ENCODE measurements around the gene TSC22D2.

TSC22D2 gene

GRCh38 chr3:150372320-150372719 lies 35.8 kb upstream of the TSC22D2 start:
- H3K4me3 ChIP-seq (ENCODE audit: low read depth, low read length): no peak overlapping the region
- H3K4me1 ChIP-seq (ENCODE audit: control insufficient read depth, insufficient read depth, low read length): peaks cover 32% of the 10 kb centered on the region
- no peak overlapping the region for H3K27ac ChIP-seq (ENCODE audit: low read depth, low read length)
- H3K9me3 ChIP-seq (ENCODE audit: control insufficient read depth, insufficient read depth, low read depth, low read length): no peaks in the 10 kb centered on the region
- H3K27me3 ChIP-seq (ENCODE audit: control insufficient read depth, insufficient read depth, low read length): no peaks in the 10 kb centered on the region
- no peak overlapping the region for H3K9ac ChIP-seq (ENCODE audit: low read length)
- no peaks in the 10 kb centered on the region for H3K36me3 ChIP-seq (ENCODE audit: control insufficient read depth, insufficient read depth, low read length)

- Histone ChIP-seq H3K9ac (ENCODE audit: low read length) (no peak overlapping the region), H3K27ac (ENCODE audit: low read depth, low read length) (no peak overlapping the region), H3K27me3 (ENCODE audit: control insufficient read depth, insufficient read depth, low read length) (no peaks in the 10 kb centered on the region), H3K9me3 (ENCODE audit: control insufficient read depth, insufficient read depth, low read depth, low read length) (no peaks in the 10 kb centered on the region), H3K4me3 (ENCODE audit: low read depth, low read length) (no peak overlapping the region), H3K4me1 (ENCODE audit: control insufficient read depth, insufficient read depth, low read length) (peaks cover 32% of the 10 kb centered on the region), H3K36me3 (ENCODE audit: control insufficient read depth, insufficient read depth, low read length) (no peaks in the 10 kb centered on the region)
Measured at GRCh38 chr3:150372722-150373121, 35.4 kb upstream of the TSC22D2 start.

GRCh38 chr3:150373234-150373875 lies 34.7 kb upstream of the TSC22D2 start:
- H3K36me3 ChIP-seq (ENCODE audit: control insufficient read depth, insufficient read depth, low read length): no peaks in the 10 kb centered on the region
- peaks cover 32% of the 10 kb centered on the region for H3K4me1 ChIP-seq (ENCODE audit: control insufficient read depth, insufficient read depth, low read length)
- no peaks in the 10 kb centered on the region for H3K27me3 ChIP-seq (ENCODE audit: control insufficient read depth, insufficient read depth, low read length)
- H3K27ac ChIP-seq (ENCODE audit: low read depth, low read length): no peak overlapping the region
- no peak overlapping the region for H3K4me3 ChIP-seq (ENCODE audit: low read depth, low read length)
- no peaks in the 10 kb centered on the region for H3K9me3 ChIP-seq (ENCODE audit: control insufficient read depth, insufficient read depth, low read depth, low read length)
- H3K9ac ChIP-seq (ENCODE audit: low read length): no peak overlapping the region

GRCh38 chr3:150374975-150375374 lies 33.1 kb upstream of the TSC22D2 start:
- H3K36me3 ChIP-seq (ENCODE audit: control insufficient read depth, insufficient read depth, low read length): no peaks in the 10 kb centered on the region
- no peaks in the 10 kb centered on the region for H3K9me3 ChIP-seq (ENCODE audit: control insufficient read depth, insufficient read depth, low read depth, low read length)
- no peak overlapping the region for H3K9ac ChIP-seq (ENCODE audit: low read length)
- H3K27me3 ChIP-seq (ENCODE audit: control insufficient read depth, insufficient read depth, low read length): no peaks in the 10 kb centered on the region
- no peak overlapping the region for H3K27ac ChIP-seq (ENCODE audit: low read depth, low read length)
- H3K4me1 ChIP-seq (ENCODE audit: control insufficient read depth, insufficient read depth, low read length): peaks cover 27% of the 10 kb centered on the region
- no peak overlapping the region for H3K4me3 ChIP-seq (ENCODE audit: low read depth, low read length)

GRCh38 chr3:150376001-150376848 lies 31.9 kb upstream of the TSC22D2 start:
- H3K4me1 ChIP-seq (ENCODE audit: control insufficient read depth, insufficient read depth, low read length): peaks cover 16% of the 10 kb centered on the region
- no peaks in the 10 kb centered on the region for H3K9me3 ChIP-seq (ENCODE audit: control insufficient read depth, insufficient read depth, low read depth, low read length)
- H3K36me3 ChIP-seq (ENCODE audit: control insufficient read depth, insufficient read depth, low read length): no peaks in the 10 kb centered on the region
- H3K27ac ChIP-seq (ENCODE audit: low read depth, low read length): no peak overlapping the region
- H3K4me3 ChIP-seq (ENCODE audit: low read depth, low read length): no peak overlapping the region
- no peaks in the 10 kb centered on the region for H3K27me3 ChIP-seq (ENCODE audit: control insufficient read depth, insufficient read depth, low read length)
- no peak overlapping the region for H3K9ac ChIP-seq (ENCODE audit: low read length)

GRCh38 chr3:150377601-150378300 lies 30.3 kb upstream of the TSC22D2 start:
- H3K4me1 ChIP-seq (ENCODE audit: control insufficient read depth, insufficient read depth, low read length): peaks cover under 1% of the 10 kb centered on the region; the same call in 1 of the 2 replicates
- H3K27ac ChIP-seq (ENCODE audit: low read depth, low read length): no peak overlapping the region
- no peak overlapping the region for H3K9ac ChIP-seq (ENCODE audit: low read length)
- no peaks in the 10 kb centered on the region for H3K9me3 ChIP-seq (ENCODE audit: control insufficient read depth, insufficient read depth, low read depth, low read length)
- no peaks in the 10 kb centered on the region for H3K27me3 ChIP-seq (ENCODE audit: control insufficient read depth, insufficient read depth, low read length)
- H3K4me3 ChIP-seq (ENCODE audit: low read depth, low read length): no peak overlapping the region
- no peaks in the 10 kb centered on the region for H3K36me3 ChIP-seq (ENCODE audit: control insufficient read depth, insufficient read depth, low read length)

GRCh38 chr3:150378301-150378748 lies 29.8 kb upstream of the TSC22D2 start:
- Histone ChIP-seq H3K27me3 (ENCODE audit: control insufficient read depth, insufficient read depth, low read length) (no peaks in the 10 kb centered on the region), H3K9ac (ENCODE audit: low read length) (no peak overlapping the region), H3K9me3 (ENCODE audit: control insufficient read depth, insufficient read depth, low read depth, low read length) (no peaks in the 10 kb centered on the region), H3K36me3 (ENCODE audit: control insufficient read depth, insufficient read depth, low read length) (no peaks in the 10 kb centered on the region), H3K4me1 (ENCODE audit: control insufficient read depth, insufficient read depth, low read length) (no peaks in the 10 kb centered on the region), H3K27ac (ENCODE audit: low read depth, low read length) (no peak overlapping the region), H3K4me3 (ENCODE audit: low read depth, low read length) (no peak overlapping the region)

- H3K36me3 ChIP-seq (ENCODE audit: control insufficient read depth, insufficient read depth, low read length): no peaks in the 10 kb centered on the region
- H3K4me3 ChIP-seq (ENCODE audit: low read depth, low read length): no peak overlapping the region
- H3K27me3 ChIP-seq (ENCODE audit: control insufficient read depth, insufficient read depth, low read length): no peaks in the 10 kb centered on the region
- 0 out of 2 replicates have a peak, but pooled peaks cover 1% of the 10 kb centered on the region for H3K4me1 ChIP-seq (ENCODE audit: control insufficient read depth, insufficient read depth, low read length)
- no peak overlapping the region for H3K9ac ChIP-seq (ENCODE audit: low read length)
- H3K9me3 ChIP-seq (ENCODE audit: control insufficient read depth, insufficient read depth, low read depth, low read length): no peaks in the 10 kb centered on the region
- no peak overlapping the region; the same call in 1 of the 2 replicates for H3K27ac ChIP-seq (ENCODE audit: low read depth, low read length)
Measured at GRCh38 chr3:150379469-150379868, 28.6 kb upstream of the TSC22D2 start.

- no peak overlapping the region for H3K4me3 ChIP-seq (ENCODE audit: low read depth, low read length)
- H3K9me3 ChIP-seq (ENCODE audit: control insufficient read depth, insufficient read depth, low read depth, low read length): no peaks in the 10 kb centered on the region
- no peaks in the 10 kb centered on the region for H3K27me3 ChIP-seq (ENCODE audit: control insufficient read depth, insufficient read depth, low read length)
- H3K36me3 ChIP-seq (ENCODE audit: control insufficient read depth, insufficient read depth, low read length): no peaks in the 10 kb centered on the region
- H3K27ac ChIP-seq (ENCODE audit: low read depth, low read length): no peak overlapping the region
- no peak overlapping the region for H3K9ac ChIP-seq (ENCODE audit: low read length)
- H3K4me1 ChIP-seq (ENCODE audit: control insufficient read depth, insufficient read depth, low read length): peaks cover 11% of the 10 kb centered on the region
Measured at GRCh38 chr3:150384296-150385212, 23.5 kb upstream of the TSC22D2 start.
